A204.1 (cell line): ENCODE data around the gene DMAC2.
"Not testable (repeated sequence)": the region's sequence is repeated elsewhere in the genome, so short reads cannot be mapped to it uniquely, and the experiment has no call there.

Source experiments
- FAIRE-seq: peaks from 2 replicates; lab custom pipeline; 2012; peaks lifted over from hg19 to GRCh38; lab: Jason Lieb, UNC

DMAC2 gene

GRCh38 chr19:41442473-41443355, 3.0 kb upstream of the DMAC2 start, which contains the start of gene ERICH4:
Gene ERICH4 (plus strand): TSS chr19:41443156. CDS start chr19:41443170, 14 bp downstream.
- FAIRE-seq = no peak

- FAIRE-seq = no peak
Observed at GRCh38 chr19:41441321-41441945, 1.7 kb upstream of the DMAC2 start.

GRCh38 chr19:41437944-41438574, 1.7 kb downstream of the DMAC2 start:
- FAIRE-seq = no peak

- no peak for FAIRE-seq
Observed at GRCh38 chr19:41436674-41436951, 3.1 kb downstream of the DMAC2 start.

GRCh38 chr19:41435936-41436673, 3.6 kb downstream of the DMAC2 start:
- no peak for FAIRE-seq

GRCh38 chr19:41435376-41435775, 4.3 kb downstream of the DMAC2 start:
- not testable (repeated sequence) for FAIRE-seq

- FAIRE-seq = no peak
Observed at GRCh38 chr19:41434450-41434849, 5.3 kb downstream of the DMAC2 start.

GRCh38 chr19:41433171-41433570, 6.5 kb downstream of the DMAC2 start:
- no peak for FAIRE-seq

GRCh38 chr19:41431426-41432386, 8.0 kb downstream of the DMAC2 start:
- FAIRE-seq = no peak

- no peak for FAIRE-seq
Observed at GRCh38 chr19:41430922-41431321, 8.8 kb downstream of the DMAC2 start.

- no peak for FAIRE-seq
Observed at GRCh38 chr19:41428481-41428859, 11.2 kb downstream of the DMAC2 start.

- no peak for FAIRE-seq
Observed at GRCh38 chr19:41427647-41428480, 11.8 kb downstream of the DMAC2 start.

GRCh38 chr19:41426952-41427646, 12.6 kb downstream of the DMAC2 start, which contains the start of gene B3GNT8:
Gene B3GNT8 (minus strand): TSS chr19:41427374. CDS start chr19:41426778, 596 bp downstream.
- FAIRE-seq = no peak

- no peak for FAIRE-seq
Observed at GRCh38 chr19:41426116-41426841, 13.4 kb downstream of the DMAC2 start.

- FAIRE-seq = no peak
Observed at GRCh38 chr19:41425174-41426115, 14.3 kb downstream of the DMAC2 start.

GRCh38 chr19:41424335-41425173, 15.2 kb downstream of the DMAC2 start:
- FAIRE-seq = no peak

GRCh38 chr19:41422955-41423354, 16.8 kb downstream of the DMAC2 start:
- no peak for FAIRE-seq
